NCI-H526 treated with DMSO at 0.1 percent for 48 hours (cell line): ENCODE results near the gene LGI4.
"Not testable (repeated sequence)": the region's sequence is repeated elsewhere in the genome, so short reads cannot be mapped to it uniquely, and the experiment has no call there.

Experiments
- DNase-seq: peaks from one replicate; lab custom pipeline; 2025; lab: John Stamatoyannopoulos, UW

Gene LGI4

GRCh38 chr19:35160629-35161433 is 26.0 kb upstream of the LGI4 start:
- DNase-seq, result no peak

DNA sequence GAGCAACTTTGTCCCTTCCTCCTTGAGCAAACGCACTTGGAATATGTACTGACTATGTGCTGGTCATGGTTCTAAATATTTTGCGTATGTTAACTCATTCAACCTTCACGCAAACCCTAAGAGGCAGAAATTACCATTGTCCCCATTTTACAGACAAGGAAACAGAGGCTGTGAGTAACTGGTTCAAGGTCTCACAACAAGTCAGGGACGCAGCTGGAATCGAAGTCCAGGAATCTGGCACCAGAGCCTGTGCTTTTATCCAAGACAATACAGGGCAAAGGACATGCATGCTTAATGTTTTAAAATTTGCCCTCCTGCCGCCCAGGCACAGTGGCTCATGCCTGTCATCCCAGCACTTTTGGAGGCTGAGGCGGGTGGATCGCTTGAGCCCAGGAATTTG is 24.7 kb upstream of the LGI4 start:
- no peak for DNase-seq

- no peak for DNase-seq
These were observed 22.6 kb upstream of the LGI4 start for GRCh38 chr19:35157431-35157830.

DNA sequence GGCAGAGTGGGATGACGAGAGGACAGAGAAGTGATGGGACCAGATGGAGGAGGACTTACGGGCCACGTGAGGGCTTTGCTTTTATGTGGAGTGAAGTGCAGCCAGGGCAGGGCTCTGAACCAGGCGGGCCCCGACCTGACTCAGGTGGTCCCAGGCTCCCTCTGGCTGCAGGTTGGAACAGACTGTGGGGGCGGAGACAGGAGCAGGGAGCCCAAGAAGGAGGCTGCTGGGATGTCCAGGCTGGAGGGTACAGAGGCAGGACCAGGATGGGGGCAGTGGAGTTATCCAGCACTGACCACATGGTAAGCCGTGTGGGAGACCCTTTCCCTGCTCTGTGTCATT is 21.8 kb upstream of the LGI4 start:
- DNase-seq, result no peak

GRCh38 chr19:35155981-35156672 is 21.3 kb upstream of the LGI4 start:
- DNase-seq, result no peak

GRCh38 chr19:35155441-35155840 is 20.6 kb upstream of the LGI4 start:
- no peak for DNase-seq

DNA sequence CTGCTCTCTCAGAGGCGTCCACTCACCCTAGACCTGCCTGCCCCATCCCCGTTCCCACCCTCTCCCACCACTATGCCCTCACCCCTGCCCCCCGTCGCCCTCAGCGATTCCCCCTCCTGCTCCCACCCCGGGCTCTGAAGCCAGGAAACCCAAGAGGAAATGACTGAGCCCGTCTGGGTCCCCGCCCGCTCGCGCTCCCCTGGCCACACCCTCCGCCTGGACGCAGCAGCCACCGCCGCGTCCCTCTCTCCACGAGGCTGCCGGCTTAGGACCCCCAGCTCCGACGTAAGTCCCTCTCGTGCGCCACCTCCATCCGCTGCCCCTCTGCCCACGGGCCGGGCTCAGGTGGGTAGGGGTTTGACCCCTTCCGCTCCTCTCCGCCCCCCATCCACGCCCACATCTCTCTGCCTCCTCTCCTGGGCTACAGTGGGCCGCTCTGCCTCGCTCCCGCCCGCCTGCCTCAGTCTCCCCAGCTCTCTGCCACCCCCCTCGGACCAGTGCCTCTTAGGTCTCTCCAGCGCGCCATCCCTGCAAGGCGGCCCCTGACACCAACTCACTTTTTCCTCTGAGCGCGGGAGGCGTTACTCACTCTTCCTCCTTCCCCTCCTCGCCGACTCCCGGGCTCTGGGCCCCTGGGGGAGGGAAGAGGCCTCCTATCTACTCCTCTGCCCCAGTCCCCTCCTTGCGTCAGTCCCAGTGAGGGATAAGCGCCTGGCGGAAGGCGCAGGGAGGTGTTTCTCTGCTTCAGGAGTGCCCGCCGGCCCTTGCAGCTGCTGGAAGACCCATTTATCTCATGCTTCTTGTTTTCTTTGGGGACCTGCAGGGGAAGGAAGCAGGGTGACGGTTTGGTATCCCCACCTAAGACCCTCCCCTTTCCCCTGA is 19.9 kb upstream of the LGI4 start, which contains the start of gene FXYD5:
FXYD5 (plus strand) TSS at position 211 of the 882 bp plus-strand sequence. CDS start 816 bp downstream, outside the sequence.
- peak; percentile 23 for DNase-seq

GRCh38 chr19:35153701-35154524 is 19.1 kb upstream of the LGI4 start:
- no peak for DNase-seq

DNA sequence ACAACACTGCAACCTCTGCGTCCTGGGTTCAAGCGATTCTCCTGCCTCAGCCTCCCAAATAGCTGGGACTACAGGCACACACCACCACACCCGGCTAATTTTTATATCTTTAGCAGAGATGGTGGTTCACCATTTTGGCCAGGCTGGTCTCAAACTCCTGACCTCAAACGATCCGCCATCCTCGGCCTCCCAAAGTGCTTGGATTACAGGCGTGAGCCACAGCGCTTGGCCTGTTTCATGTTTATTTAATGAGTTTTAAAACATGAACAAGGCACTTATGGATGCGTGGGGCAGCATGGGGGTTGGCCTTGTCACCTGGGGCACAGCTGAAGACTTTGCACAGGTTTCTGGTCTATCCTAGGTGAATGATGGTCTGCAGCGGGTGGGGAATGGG is 18.3 kb upstream of the LGI4 start:
- not testable (repeated sequence) for DNase-seq

DNA sequence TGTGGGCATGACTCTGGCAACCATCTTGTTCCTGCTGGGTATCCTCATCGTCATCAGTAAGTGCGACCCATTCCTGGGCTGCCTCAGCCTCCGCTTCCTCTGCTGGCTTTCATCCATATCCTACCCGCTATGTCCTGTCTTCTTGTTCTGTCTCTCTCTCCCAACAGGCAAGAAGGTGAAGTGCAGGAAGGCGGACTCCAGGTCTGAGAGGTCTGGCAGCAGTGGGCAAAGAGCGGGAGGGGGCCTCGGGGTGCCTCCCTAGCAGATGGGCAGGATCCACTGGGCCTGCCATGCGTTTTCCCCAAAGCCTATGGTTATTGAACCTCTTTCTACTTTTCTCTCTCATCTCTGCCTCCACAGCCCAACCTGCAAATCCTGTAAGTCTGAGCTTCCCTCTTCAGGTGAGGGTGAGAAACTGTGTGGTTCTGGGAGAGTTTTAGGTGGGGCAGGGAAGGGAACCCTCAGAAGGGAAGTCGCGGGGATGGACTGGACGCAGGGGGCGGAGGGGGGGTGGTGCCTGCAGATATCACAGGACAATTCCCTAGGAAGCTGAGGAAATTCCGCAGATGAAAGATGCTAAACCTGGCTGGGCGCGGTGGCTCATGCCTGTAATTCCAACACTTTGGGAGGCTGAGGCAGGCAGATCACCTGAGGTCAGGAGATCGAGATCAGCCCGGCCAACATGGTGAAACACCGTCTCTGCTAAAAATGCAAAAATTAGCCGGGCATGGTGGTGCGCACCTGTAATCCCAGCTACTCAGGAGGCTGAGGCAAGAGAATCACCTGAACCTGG is 16.6 kb upstream of the LGI4 start:
- DNase-seq, result no peak

DNA sequence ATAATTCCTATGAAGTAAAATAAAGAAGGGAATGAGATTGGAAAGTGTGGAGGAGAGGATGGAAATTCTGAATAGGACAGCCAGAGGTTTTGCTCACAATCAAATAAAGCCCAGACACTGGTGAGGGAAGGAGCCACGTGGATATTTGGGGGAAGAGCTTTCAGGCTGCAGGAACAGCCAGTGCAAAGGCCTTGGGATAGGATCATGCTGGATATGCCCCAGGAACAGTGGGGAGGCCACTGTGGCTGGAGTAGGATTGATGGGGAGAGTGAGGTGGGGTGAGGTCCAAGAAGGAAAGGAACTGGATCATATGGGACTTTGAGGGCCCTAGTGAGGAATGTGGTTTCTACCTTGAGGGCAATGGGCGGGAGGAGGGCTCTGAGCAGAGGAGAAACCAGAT is 15.6 kb upstream of the LGI4 start:
- no peak for DNase-seq

DNA sequence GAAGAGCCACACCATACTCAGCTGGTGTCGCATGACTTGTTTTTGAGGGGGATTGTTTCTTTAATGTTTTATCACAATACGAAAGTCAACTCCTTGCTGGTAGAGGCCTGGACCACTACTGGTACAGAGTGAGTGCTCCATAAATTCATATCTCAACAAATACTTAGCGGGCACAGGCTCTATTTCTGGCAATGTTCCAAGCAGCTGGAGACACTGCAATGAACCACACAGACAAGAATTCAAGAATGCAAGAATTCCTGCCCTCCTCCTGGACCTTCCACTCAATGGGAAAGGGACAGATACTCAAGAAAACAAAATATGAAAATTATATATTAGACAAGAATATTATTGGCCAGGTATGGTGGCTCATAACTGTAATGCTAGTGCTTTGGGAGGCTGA is 14.6 kb upstream of the LGI4 start:
- no peak for DNase-seq

DNA sequence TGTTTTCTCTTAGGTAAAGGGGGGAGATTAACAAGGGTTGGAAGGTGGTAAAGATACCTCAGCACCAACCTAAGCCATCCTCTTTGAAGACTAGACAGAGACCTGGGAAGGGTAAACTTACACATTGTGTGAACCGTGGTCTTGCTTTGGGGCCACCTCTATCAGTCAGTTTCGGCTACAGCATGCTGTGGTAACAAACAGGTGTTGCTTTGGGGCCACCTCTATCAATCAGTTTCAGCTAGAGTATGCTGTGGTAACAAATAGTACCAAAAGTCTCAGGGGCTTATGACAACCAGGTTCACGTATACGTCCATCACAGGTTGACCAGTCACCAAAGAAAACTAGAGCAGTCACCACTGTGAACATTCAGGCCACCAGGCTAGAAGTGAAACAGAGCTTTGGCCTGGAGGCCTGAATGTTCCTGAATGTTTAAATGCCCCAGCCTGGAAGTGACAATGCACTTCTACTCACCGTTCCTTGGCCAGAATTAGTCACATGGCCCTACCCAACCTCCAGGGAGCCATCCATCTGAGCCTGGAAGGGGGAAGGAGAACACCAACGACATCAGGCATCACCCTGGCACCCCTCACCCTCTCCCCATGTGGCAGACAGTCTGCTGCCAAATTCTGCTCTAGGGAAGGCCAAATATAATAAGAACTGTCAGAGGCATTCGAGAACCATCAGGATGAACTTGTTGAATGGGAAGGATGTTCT is 12.0 kb upstream of the LGI4 start:
- DNase-seq, result no peak

DNA sequence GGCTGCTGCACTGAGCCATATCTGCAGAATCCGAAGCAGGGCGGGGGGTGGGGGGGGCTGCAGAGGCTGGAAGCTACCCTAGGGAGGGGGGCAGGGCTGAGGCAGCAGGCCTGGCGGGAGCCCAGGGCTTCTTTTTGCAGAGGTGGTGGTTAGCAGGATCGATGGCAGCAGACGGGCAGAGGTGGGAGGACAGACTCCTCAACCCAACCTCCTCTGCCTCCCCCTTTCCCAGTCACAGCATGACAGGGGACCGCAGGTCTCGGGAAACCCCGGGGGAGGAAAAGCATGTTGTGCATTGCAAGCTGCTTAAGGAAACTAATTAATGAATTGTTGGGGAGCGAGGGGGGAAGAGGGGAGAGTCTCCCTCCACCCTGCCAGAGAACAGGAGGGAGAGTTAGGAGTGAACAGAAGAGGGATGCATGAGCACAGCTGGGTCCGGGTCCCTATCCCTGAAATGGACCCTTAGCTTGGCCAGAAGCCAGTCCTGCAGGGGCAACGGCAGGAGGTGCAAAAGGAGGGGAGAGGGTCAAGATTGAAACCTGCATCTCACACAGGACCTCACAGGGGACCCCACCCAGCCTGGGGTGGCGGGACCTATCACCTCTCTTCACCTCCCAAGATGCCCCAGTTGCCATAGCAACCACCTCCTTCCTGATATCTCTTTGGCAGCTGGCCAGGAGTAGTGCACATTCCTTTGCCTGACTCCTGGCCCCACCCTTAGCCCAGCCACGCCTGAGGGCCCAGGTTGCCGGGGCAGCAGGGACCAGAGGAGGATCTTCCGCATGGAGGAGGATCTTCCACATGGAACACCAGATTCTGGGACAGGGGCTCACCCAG is 10.0 kb upstream of the LGI4 start:
- no peak for DNase-seq

DNA sequence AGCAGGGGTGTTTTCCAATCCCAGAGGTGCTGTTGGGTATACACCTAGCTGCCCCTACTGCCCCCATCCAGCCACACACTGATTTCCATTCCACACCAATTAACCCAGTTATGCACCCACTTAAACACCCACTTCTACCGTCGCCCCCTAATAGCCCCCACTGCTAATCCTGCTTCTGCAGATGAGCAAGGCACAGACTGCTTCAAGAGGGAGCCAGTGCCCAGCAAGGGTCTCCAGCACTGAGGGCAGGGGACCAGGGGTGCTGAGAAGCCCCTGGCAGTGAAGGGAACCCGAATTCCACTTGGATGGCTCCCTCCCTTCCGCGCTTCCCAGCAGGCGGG is 9.4 kb upstream of the LGI4 start:
- DNase-seq, result no peak

DNA sequence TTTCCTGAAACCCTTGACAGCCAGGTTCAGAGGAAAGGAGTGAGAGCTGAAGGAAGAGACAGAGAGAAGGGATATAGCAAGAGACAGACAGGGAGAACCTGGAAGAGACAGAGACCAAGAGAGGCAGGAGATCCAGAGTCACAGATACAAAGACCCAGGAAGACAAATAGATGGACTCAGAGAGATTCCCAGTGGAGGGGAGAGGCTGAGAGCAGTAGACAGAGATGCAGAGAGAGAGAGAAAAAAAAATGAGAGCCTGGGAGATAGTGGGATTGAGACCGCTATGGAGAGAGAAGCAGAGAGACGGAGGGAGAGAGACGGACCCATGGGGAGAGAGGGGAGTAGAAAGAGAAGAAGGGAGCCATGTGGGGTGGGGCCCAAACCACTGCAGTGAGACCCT is 9.0 kb upstream of the LGI4 start:
- DNase-seq, result no peak

DNA sequence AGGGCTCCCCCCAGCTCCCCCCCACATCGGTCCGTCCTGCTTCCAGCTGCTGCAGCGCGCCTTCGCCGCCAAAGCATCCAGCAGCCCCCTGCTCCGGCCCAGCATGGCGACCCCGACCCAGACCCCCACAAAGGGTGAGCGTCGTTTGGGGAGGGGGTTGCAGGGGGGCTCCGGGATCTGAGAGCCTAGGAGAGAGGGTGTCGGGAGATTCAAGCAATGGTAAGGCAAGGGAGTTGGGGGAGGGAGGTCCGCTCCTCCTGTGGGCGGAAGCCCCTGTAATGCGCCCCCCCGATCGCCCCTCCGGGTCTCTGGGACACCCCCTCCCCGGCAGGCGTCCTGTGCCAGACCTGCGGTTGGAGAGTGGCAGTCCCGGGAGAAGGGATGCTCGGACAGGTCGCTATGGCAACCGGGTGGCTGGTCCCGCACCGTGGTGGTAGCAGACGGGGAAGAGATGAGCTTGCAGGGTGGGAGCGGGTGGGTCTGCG is 8.4 kb upstream of the LGI4 start, which contains the start of gene FXYD7:
FXYD7 (plus strand) TSS at position 25 of the 485 bp plus-strand sequence; CDS start at position 104, 79 bp downstream.
- DNase-seq, result no peak

DNA sequence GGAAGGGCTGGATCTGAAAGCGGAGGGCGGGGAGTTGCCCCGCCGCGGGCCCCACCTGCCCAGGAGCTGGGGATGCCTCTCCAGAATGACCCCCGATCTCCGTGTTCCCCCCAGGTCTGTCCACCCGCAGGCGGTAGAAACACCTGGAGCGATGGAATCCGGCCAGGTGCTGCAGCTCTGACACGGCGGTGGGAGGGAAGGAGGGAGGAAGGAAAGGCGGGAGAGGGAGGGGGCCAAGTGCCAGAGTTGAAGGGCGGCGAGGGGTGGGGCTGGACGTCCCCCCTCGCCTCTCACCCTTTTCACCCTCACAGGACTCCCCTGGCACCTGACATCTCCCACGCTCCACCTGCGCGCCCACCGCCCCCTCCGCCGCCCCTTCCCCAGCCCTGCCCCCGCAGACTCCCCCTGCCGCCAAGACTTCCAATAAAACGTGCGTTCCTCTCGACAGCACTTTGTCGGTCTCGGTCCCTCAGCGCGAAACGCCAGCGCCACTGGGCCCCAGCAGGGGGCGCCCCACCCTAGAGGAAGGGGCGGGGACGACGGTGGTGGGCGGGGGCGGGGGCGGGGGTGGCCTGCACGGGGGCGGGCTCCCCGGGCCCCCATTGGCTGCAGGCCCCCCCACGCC is 7.9 kb upstream of the LGI4 start:
- peak; percentile 47 for DNase-seq
